HG03432 (cell line): ENCODE measurements around the gene SLX4IP.

Experiments used
- ATAC-seq: cut with Tn5 transposase; IDR thresholded peaks from one replicate; pipeline ENCODE4 v1.9.1; 2021; ENCODE audit warnings: mild to moderate bottlenecking, moderate library complexity; ENCODE audit not compliant: unreplicated experiment

The SLX4IP gene

GRCh38 chr20:10547276-10548114, 112.4 kb downstream of the SLX4IP start:
- no peak for ATAC-seq

DNA sequence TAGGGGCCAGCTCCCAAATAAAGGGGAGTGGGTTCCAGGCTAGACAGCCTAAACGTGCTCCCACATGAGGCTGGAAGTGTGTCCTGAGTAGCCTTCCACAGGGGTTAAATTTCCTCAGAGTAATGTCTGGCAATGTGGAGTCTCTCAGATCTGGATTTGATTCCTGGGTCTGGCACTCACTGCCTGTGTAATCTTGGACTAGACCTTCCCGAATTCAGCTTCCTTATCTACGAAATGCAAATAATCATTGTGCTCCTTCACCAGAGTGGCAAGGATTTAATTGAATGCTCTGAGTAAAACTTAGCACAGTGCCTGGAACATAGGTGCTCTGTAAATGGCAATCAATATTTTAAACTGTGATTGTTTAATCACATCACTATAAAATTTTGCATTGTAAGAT, 114.4 kb downstream of the SLX4IP start:
- ATAC-seq = no peak

GRCh38 chr20:10550204-10551118, 115.4 kb downstream of the SLX4IP start:
- ATAC-seq = no peak

- ATAC-seq = peak; percentile 78
Measured at GRCh38 chr20:10551732-10552724, 116.9 kb downstream of the SLX4IP start.

- ATAC-seq = peak; percentile 60
Measured at GRCh38 chr20:10553326-10553984, 118.3 kb downstream of the SLX4IP start.

- no peak for ATAC-seq
Measured at GRCh38 chr20:10554285-10554684, 119.2 kb downstream of the SLX4IP start.

DNA sequence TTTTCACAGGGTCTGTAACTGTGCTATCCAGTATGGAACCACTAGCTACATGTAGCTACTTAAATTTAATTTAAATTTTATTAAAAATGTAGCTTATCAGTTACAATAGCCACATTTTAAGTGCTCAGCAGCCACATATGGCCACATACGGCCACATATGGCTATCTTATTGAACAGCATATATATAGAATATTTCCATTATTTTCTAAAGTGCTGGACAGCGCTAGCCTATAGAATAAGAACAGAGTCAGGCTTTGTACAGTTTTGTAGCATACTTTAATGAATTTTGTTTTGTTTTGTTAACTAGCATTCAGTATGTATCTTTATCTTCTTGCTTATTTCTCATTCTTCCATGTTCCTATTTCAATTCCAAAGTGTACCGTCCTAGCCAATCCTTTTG, 120.3 kb downstream of the SLX4IP start:
- ATAC-seq = no peak

GRCh38 chr20:10555865-10556308, 120.8 kb downstream of the SLX4IP start:
- no peak for ATAC-seq

- no peak for ATAC-seq
Measured at GRCh38 chr20:10556519-10557083, 121.5 kb downstream of the SLX4IP start.

DNA sequence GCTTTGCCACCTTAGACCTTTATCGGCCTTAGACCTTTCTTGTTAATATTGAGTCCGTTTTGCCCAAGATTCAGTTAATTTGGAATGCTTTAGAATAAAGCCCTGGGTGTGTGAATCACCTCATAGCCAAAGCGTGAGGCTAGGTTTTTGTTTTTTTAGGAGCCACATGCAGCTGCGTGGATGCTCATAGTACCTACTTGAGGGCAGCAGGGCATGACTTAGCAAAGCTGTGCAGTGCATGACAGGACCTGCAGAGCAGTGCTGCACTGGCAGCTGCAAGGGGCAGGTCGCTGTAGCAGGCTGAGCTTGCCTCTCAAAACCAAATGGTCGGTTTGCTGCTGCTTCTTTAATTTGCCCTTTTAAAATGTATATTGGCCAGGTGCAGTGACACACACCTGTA, 122.6 kb downstream of the SLX4IP start:
- ATAC-seq = no peak

GRCh38 chr20:10558635-10559187, 123.6 kb downstream of the SLX4IP start:
- peak; percentile 98 for ATAC-seq

DNA sequence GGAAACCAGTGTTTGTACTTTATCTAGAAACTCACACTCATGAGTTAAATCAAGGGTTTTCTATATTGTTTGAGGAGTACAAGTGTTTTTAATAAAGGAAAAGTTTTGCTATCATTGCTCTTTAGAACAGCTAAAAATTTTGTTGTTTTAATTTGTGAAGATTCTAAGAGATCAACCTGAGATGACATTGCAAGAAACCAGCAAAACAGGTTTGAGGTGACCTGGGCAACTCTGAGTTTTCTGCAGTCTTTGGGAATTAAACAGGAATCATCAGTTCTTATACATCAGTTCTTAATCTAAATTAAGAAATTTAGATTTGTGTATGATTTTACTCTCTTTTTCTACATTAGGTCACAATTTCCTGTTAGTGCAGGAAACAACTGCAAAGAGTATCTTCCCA, 124.2 kb downstream of the SLX4IP start:
- no peak for ATAC-seq

DNA sequence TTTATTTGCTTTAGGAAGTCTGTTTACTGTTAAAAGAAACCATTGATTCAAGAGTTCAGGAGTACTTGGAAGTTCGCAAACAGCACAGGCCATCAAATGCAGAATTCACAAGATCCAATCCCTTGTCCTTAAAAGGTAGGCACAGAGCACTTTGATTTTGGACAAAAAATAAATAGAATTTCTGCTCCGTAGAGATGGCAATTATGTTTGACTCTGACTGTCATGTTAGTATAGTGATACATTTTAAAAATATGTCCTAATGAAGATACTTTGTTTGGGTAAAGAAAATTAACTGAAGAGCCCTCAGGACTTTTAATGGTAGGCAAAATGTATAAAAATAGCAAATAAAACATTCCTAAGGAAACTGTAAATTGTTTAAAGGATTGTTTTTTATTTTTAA, 125.6 kb downstream of the SLX4IP start:
- no peak for ATAC-seq

- ATAC-seq = no peak
Measured at GRCh38 chr20:10561302-10561701, 126.2 kb downstream of the SLX4IP start.

GRCh38 chr20:10562899-10563298, 127.8 kb downstream of the SLX4IP start:
- no peak for ATAC-seq

DNA sequence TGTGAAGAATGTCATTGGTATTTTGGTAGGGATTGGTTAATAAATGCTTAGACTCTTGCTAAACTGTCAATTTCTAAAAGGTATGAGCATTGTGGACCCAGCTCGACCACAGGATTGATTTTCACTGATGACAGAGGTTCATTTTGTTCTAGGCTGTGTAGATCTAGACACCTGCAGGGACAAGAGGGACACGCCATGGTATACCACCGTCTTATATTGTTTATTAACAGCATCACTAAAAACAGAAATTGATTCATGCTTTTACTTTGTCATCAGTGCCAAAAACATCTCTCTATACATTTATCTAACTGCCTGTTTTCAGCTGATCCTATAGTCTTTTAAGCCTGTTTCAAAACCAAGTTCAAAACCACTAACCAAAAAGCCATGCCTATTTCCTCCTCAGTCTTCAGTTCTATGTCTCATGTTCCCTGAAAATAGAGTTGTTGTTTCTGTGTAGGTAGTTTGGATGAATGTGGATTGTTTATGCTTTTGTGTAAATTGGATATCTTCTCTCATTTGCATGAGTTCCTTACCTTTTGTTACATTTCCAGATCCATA, 128.9 kb downstream of the SLX4IP start:
- ATAC-seq = no peak

- ATAC-seq = no peak
Measured at GRCh38 chr20:10565191-10565921, 130.3 kb downstream of the SLX4IP start.
